Measurements from ENCODE around the gene GABRA4.

The GABRA4 gene

GRCh38 chr4:46977245-46977644, 16.1 kb downstream of the GABRA4 start:
- no peak for DNase-seq

GRCh38 chr4:46975812-46976553, 17.4 kb downstream of the GABRA4 start:
- no peak for DNase-seq

- no peak for DNase-seq
Observed at GRCh38 chr4:46974891-46975543, 18.4 kb downstream of the GABRA4 start.

GRCh38 chr4:46968847-46969246, 24.5 kb downstream of the GABRA4 start:
- no peak for DNase-seq

GRCh38 chr4:46967631-46968030, 25.8 kb downstream of the GABRA4 start:
- DNase-seq = no peak

- no peak for DNase-seq
Observed at GRCh38 chr4:46958742-46959488, 34.5 kb downstream of the GABRA4 start.

- no peak for DNase-seq
Observed at GRCh38 chr4:46956451-46956850, 36.9 kb downstream of the GABRA4 start.

GRCh38 chr4:46955601-46956000, 37.8 kb downstream of the GABRA4 start:
- no peak for DNase-seq

GRCh38 chr4:46954643-46955042, 38.7 kb downstream of the GABRA4 start:
- no peak for DNase-seq

- DNase-seq = no peak
Observed at GRCh38 chr4:46953564-46953963, 39.8 kb downstream of the GABRA4 start.

GRCh38 chr4:46952451-46952850, 40.9 kb downstream of the GABRA4 start:
- DNase-seq = no peak

- no peak for DNase-seq
Observed at GRCh38 chr4:46950826-46951225, 42.6 kb downstream of the GABRA4 start.

GRCh38 chr4:46949822-46950221, 43.6 kb downstream of the GABRA4 start:
- DNase-seq = no peak

- no peak for DNase-seq
Observed at GRCh38 chr4:46947541-46947940, 45.8 kb downstream of the GABRA4 start.

- no peak for DNase-seq
Observed at GRCh38 chr4:46946919-46947536, 46.4 kb downstream of the GABRA4 start.

GRCh38 chr4:46945062-46945461, 48.3 kb downstream of the GABRA4 start:
- no peak for DNase-seq

GRCh38 chr4:46944345-46944744, 49.0 kb downstream of the GABRA4 start:
- DNase-seq = no peak

GRCh38 chr4:46937493-46937892, 55.9 kb downstream of the GABRA4 start:
- DNase-seq = no peak

- no peak for DNase-seq
Observed at GRCh38 chr4:46934726-46935125, 58.7 kb downstream of the GABRA4 start.

- no peak for DNase-seq
Observed at GRCh38 chr4:46933686-46934085, 59.7 kb downstream of the GABRA4 start.

- no peak for DNase-seq
Observed at GRCh38 chr4:46931981-46932380, 61.4 kb downstream of the GABRA4 start.

GRCh38 chr4:46930891-46931290, 62.5 kb downstream of the GABRA4 start:
- no peak for DNase-seq

- no peak for DNase-seq
Observed at GRCh38 chr4:46927201-46927600, 66.2 kb downstream of the GABRA4 start.

All from activated gamma-delta T cell treated with Interleukin-2 at 50 U/mL for 16 hours (primary cell).